IMR-90 (cell line): Measurements from ENCODE around the gene CDHR1. TPM values are rescaled to one million over a fixed set of nuclear protein-coding genes. Genes with fewer than 3 reads are reported as not detected.

Source experiments
- ATAC-seq: fragments of 200-7000 bp; cut with Tn5 transposase; 2 replicates; pipeline ENCODE4 v1.9.1; 2020; ENCODE audit warnings: low read depth, mild to moderate bottlenecking, moderate library complexity
- BruUV-seq: library from RNA; stranded (reverse); fragments of 400-500 nt; replicated peaks from 2 replicates; lab custom pipeline; 2021; lab: Mats Ljungman, UMichigan
- CTCF ChIA-PET: fragments of 300-600 bp; formaldehyde crosslinking; extraction: SDS; loops from one replicate; lab custom pipeline; 2021; ENCODE audit warnings: antibody characterized with exemption; lab: Yijun Ruan, JAX
- POLR2A ChIA-PET: fragments of 300-600 bp; sonication (Branson Sonifier 250); formaldehyde crosslinking; loops from one replicate; lab custom pipeline; 2022; ENCODE audit warnings: antibody characterized with exemption; ENCODE audit not compliant: unreplicated experiment; lab: Charles Lee
- DNase-seq: peaks from one replicate; pipeline ENCODE4 v3.0.0; 2013
- H2AFZ ChIP-seq: replicated peaks from 2 replicates; pipeline ENCODE3; 2013; ENCODE audit warnings: low read length, mild to moderate bottlenecking; ENCODE audit not compliant: poor library complexity
- H2AK5ac ChIP-seq: 2 replicates; pipeline ENCODE4 v1.6.1; 2013; ENCODE audit warnings: low read depth, low read length, inconsistent platforms
- H2AK9ac ChIP-seq: replicated peaks from 2 replicates; pipeline ENCODE3; 2013; ENCODE audit warnings: mild to moderate bottlenecking, low read depth, low read length, moderate library complexity; ENCODE audit not compliant: poor library complexity
- H2BK120ac ChIP-seq: 2 replicates; pipeline ENCODE4 v1.6.1; 2013; ENCODE audit warnings: low read depth, low read length, inconsistent platforms
- H2BK15ac ChIP-seq: 3 replicates; pipeline ENCODE4 v1.6.1; 2013; ENCODE audit warnings: low read depth, low read length, inconsistent platforms
- H2BK20ac ChIP-seq: 2 replicates; pipeline ENCODE4 v1.6.1; 2013; ENCODE audit warnings: low read depth, mild to moderate bottlenecking, inconsistent platforms, low read length, moderate library complexity
- H2BK5ac ChIP-seq: 2 replicates; pipeline ENCODE4 v1.6.1; 2013; ENCODE audit warnings: mild to moderate bottlenecking, low read depth, low read length, inconsistent platforms; ENCODE audit not compliant: poor library complexity, severe bottlenecking
- H3K14ac ChIP-seq: replicated peaks from 2 replicates; pipeline ENCODE4 v1.6.1; 2013; ENCODE audit warnings: low read depth, low read length, inconsistent platforms
- H3K18ac ChIP-seq: 2 replicates; pipeline ENCODE4 v1.6.1; 2013; ENCODE audit warnings: low read depth, low read length, control low read depth
- H3K23ac ChIP-seq: 2 replicates; pipeline ENCODE4 v1.6.1; 2013; ENCODE audit warnings: low read depth, low read length, inconsistent platforms
- H3K27ac ChIP-seq: 2 replicates; pipeline ENCODE4 v1.5.1; 2013; ENCODE audit warnings: mild to moderate bottlenecking, control low read depth, low read length; ENCODE audit not compliant: insufficient read depth
- H3K27me3 ChIP-seq: 2 replicates; pipeline ENCODE4 v1.6.1; 2013; ENCODE audit warnings: low read length; ENCODE audit not compliant: control insufficient read depth, insufficient read depth
- H3K36me3 ChIP-seq: 2 replicates; pipeline ENCODE4 v1.6.1; 2013; ENCODE audit warnings: low read length, mixed read lengths; ENCODE audit not compliant: control insufficient read depth, insufficient read depth
- H3K4ac ChIP-seq: 2 replicates; pipeline ENCODE4 v1.6.1; 2013; ENCODE audit warnings: low read depth, low read length, inconsistent platforms
- H3K4me1 ChIP-seq: 2 replicates; pipeline ENCODE4 v1.6.1; 2013; ENCODE audit warnings: low read length, mixed read lengths; ENCODE audit not compliant: control insufficient read depth, insufficient read depth
- H3K4me2 ChIP-seq: 2 replicates; pipeline ENCODE4 v1.6.1; 2013; ENCODE audit warnings: low read depth, mild to moderate bottlenecking, control low read depth, low read length, moderate library complexity
- H3K4me3 ChIP-seq: 2 replicates; pipeline ENCODE4 v1.5.1; 2013; ENCODE audit warnings: low read depth, mild to moderate bottlenecking, control low read depth, low read length, moderate library complexity; ENCODE audit not compliant: insufficient read depth
- H3K56ac ChIP-seq: 2 replicates; pipeline ENCODE4 v1.6.1; 2013; ENCODE audit warnings: low read length, inconsistent platforms; ENCODE audit not compliant: insufficient read depth; ENCODE audit errors: extremely low read depth
- H3K79me1 ChIP-seq, 2 experiments: 2 replicates each; pipeline ENCODE4 v1.6.1; 2013; ENCODE audit warnings: low read length in 2 of 2, inconsistent platforms in 1 of 2, low read depth in 1 of 2
- H3K9ac ChIP-seq: 2 replicates; pipeline ENCODE4 v1.6.1; 2013; ENCODE audit warnings: low read depth, low read length, control low read depth
- H3K9me1 ChIP-seq: 2 replicates; pipeline ENCODE4 v1.6.1; 2013; ENCODE audit warnings: low read length, inconsistent platforms; ENCODE audit not compliant: insufficient read depth
- H3K9me3 ChIP-seq: 2 replicates; pipeline ENCODE4 v1.6.1; 2013; ENCODE audit warnings: low read length; ENCODE audit not compliant: control insufficient read depth, insufficient read depth
- H4K20me1 ChIP-seq: 2 replicates; pipeline ENCODE4 v1.6.1; 2013; ENCODE audit warnings: low read length, inconsistent platforms; ENCODE audit not compliant: insufficient read depth
- H4K5ac ChIP-seq: 2 replicates; pipeline ENCODE4 v1.6.1; 2013; ENCODE audit warnings: mild to moderate bottlenecking, low read depth, low read length, control low read depth
- H4K8ac ChIP-seq, 2 experiments: 2 replicates each; pipeline ENCODE4 v1.6.1; 2013; ENCODE audit warnings: low read depth in 2 of 2, low read length in 2 of 2, control low read depth in 1 of 2, inconsistent platforms in 1 of 2
- H4K91ac ChIP-seq: 2 replicates; pipeline ENCODE4 v1.6.1; 2013; ENCODE audit warnings: low read depth, low read length, inconsistent platforms; ENCODE audit not compliant: insufficient read depth
- FOS ChIP-seq: fragments of 150-350 bp; IDR thresholded peaks from 2 replicates; pipeline ENCODE4 v1.6.1; 2016; ENCODE audit warnings: low read depth, low read length
- MAFK ChIP-seq: IDR thresholded peaks from 2 replicates; pipeline ENCODE4 v1.6.1; 2012; ENCODE audit warnings: low read depth, low read length, improper control_type of control experiment
- MAZ ChIP-seq: IDR thresholded peaks from 2 replicates; pipeline ENCODE4 v1.6.1; 2012; ENCODE audit warnings: low read depth, mild to moderate bottlenecking, low read length, improper control_type of control experiment, moderate library complexity, borderline replicate concordance
- POLR2A ChIP-seq: IDR thresholded peaks from 2 replicates; pipeline ENCODE4 v1.6.1; 2012; ENCODE audit warnings: mild to moderate bottlenecking, low read depth, low read length
- RAD21 ChIP-seq: IDR thresholded peaks from 2 replicates; pipeline ENCODE4 v1.6.1; 2012; ENCODE audit warnings: low read length, improper control_type of control experiment
- RCOR1 ChIP-seq: IDR thresholded peaks from 2 replicates; pipeline ENCODE4 v1.6.1; 2012; ENCODE audit warnings: mild to moderate bottlenecking, low read length, improper control_type of control experiment; ENCODE audit not compliant: insufficient replicate concordance
- WGBS, 2 experiments: methylation state at CpG; one replicate each; pipeline versions ENCODE4 v1.1.5 to v1.1.7; 2013; ENCODE audit warnings: missing lambda C conversion rate in 2 of 2; ENCODE audit not compliant: insufficient read length in 1 of 2; ENCODE audit errors: extremely low coverage in 2 of 2; 5-methylcytosine and 5-hydroxymethylcytosine counted together
- dilution Hi-C: fragments of 300-500 bp; cut with HindIII; formaldehyde crosslinking; loops from one replicate; pipeline ENCODE4 v1.14.3; 2018; ENCODE audit warnings: low sequenced_read_pairs; ENCODE audit not compliant: unreplicated experiment
- in situ Hi-C: fragments of 300-500 bp; cut with MboI; formaldehyde crosslinking; loops from 3 replicates; pipeline ENCODE4 v1.14.3; 2019; ENCODE audit warnings: low sequenced_read_pairs, inconsistent platforms, mixed read lengths
- intact Hi-C: fragments of 100-400 bp; cut with micrococcal nuclease; formaldehyde crosslinking; loops from 2 replicates; pipeline ENCODE4 v1.10.0; 2022
- polyA plus RNA-seq, 3 experiments: library from polyadenylated mRNA; depleted of rRNA; stranded (reverse); fragments of >200 nt; gene quantifications; 2 replicates each; pipeline ENCODE4 v1.2.3, GENCODE V29; 2012; ENCODE audit warnings: low replicate concordance in 1 of 3
- total RNA-seq: library from RNA; depleted of rRNA; stranded (reverse); fragments of >200 nt; gene quantifications from 2 replicates; pipeline ENCODE4 v1.2.3, GENCODE V29; 2012
- TF ChIP-seq, protein P1 (sequence below): fragments of 150-350 bp; IDR thresholded peaks from 2 replicates; pipeline ENCODE4 v1.6.1; 2017; ENCODE audit warnings: mild to moderate bottlenecking, antibody characterized with exemption, low read length, low read depth
- TF ChIP-seq, protein P2 (sequence below): conservative IDR thresholded peaks from 2 replicates; pipeline ENCODE4 v1.5.1; 2012; ENCODE audit warnings: mild to moderate bottlenecking, low read depth, low read length, improper control_type of control experiment

The CDHR1 gene
- total and polyA plus RNA-seq, 2 of the 4 experiments (the other 2 are of a cell fraction), result not detected

DNA sequence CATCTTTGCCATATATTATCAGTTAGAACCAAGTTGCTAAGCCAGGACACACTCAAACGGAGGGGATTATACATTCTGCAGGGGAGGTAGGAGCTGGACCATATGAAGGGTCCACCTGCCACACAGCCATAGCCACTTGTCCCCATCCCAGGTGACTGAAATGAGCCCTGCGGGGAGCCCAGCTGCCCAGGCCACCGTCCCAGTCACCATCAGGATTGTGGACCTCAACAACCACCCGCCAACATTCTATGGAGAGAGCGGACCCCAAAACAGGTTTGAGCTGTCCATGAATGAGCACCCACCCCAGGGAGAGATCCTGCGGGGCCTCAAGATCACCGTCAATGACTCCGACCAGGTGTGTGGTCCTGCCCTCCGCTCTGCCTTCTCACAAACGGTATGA lies 13.7 kb downstream of the CDHR1 start:
- no peak overlapping the region for H2BK20ac ChIP-seq
- no peaks in the 10 kb centered on the region for H3K9me3 ChIP-seq
- ATAC-seq, result no peak
- H3K79me1 ChIP-seq, result no peaks in the 10 kb centered on the region
- ChIA-PET CTCF (no interaction called here), POLR2A (no interaction called here)
- intact Hi-C loops (loop anchor here (5.0 kb wide), 1 partner anchor 61 kb away; no protein-coding TSS in a partner anchor), in situ Hi-C loops (no loop called here), dilution Hi-C loops (no loop called here)
- no peak overlapping the region for H3K56ac ChIP-seq
- no peak overlapping the region for H3K18ac ChIP-seq
- H3K4ac ChIP-seq, result no peak overlapping the region
- no peak overlapping the region for H2BK5ac ChIP-seq
- H3K14ac ChIP-seq, result no peak overlapping the region
- no peaks in the 10 kb centered on the region for H3K4me1 ChIP-seq
- no peak overlapping the region for H2AK9ac ChIP-seq
- H2BK15ac ChIP-seq, result no peak overlapping the region
- H4K20me1 ChIP-seq, result no peaks in the 10 kb centered on the region
- BruUV-seq, result no TSS peak
- TF ChIP-seq MAZ (no peak), FOS (no peak), POLR2A (no peak), RAD21 (no peak), RCOR1 (no peak), MAFK (no peak)
- TF ChIP-seq, protein P1, sequence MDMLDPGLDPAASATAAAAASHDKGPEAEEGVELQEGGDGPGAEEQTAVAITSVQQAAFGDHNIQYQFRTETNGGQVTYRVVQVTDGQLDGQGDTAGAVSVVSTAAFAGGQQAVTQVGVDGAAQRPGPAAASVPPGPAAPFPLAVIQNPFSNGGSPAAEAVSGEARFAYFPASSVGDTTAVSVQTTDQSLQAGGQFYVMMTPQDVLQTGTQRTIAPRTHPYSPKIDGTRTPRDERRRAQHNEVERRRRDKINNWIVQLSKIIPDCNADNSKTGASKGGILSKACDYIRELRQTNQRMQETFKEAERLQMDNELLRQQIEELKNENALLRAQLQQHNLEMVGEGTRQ, result no peak
- TF ChIP-seq, protein P2, sequence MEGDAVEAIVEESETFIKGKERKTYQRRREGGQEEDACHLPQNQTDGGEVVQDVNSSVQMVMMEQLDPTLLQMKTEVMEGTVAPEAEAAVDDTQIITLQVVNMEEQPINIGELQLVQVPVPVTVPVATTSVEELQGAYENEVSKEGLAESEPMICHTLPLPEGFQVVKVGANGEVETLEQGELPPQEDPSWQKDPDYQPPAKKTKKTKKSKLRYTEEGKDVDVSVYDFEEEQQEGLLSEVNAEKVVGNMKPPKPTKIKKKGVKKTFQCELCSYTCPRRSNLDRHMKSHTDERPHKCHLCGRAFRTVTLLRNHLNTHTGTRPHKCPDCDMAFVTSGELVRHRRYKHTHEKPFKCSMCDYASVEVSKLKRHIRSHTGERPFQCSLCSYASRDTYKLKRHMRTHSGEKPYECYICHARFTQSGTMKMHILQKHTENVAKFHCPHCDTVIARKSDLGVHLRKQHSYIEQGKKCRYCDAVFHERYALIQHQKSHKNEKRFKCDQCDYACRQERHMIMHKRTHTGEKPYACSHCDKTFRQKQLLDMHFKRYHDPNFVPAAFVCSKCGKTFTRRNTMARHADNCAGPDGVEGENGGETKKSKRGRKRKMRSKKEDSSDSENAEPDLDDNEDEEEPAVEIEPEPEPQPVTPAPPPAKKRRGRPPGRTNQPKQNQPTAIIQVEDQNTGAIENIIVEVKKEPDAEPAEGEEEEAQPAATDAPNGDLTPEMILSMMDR, result no peak
- WGBS, 2 experiments, result 64% methylated on average over 3 of the region's 10 CpGs; no CpG with 5 or more reads in 1 of the 2 experiments
- H4K91ac ChIP-seq, result no peak overlapping the region
- H3K9ac ChIP-seq, result no peak overlapping the region
- H2BK120ac ChIP-seq, result no peak overlapping the region
- H3K27ac ChIP-seq, result no peak overlapping the region
- no peak overlapping the region for H3K23ac ChIP-seq
- no peaks in the 10 kb centered on the region for H3K9me1 ChIP-seq
- H3K4me2 ChIP-seq, result no peak overlapping the region
- no peak for DNase-seq
- no peak overlapping the region for H4K8ac ChIP-seq
- no peaks in the 10 kb centered on the region for H3K36me3 ChIP-seq
- no peak overlapping the region for H2AFZ ChIP-seq
- no peak overlapping the region for H3K4me3 ChIP-seq
- no peak overlapping the region for H2AK5ac ChIP-seq
- no peak overlapping the region for H4K5ac ChIP-seq
- peaks cover 5% of the 10 kb centered on the region for H3K27me3 ChIP-seq
